Erythroblast (primary cell): Measurements from ENCODE around the gene C17orf114.

ENCODE experiments used
- GATA1 ChIP-seq: IDR thresholded peaks from 2 replicates; pipeline ENCODE4 v1.6.1; 2011; ENCODE audit warnings: low read depth, mild to moderate bottlenecking, control low read depth, low read length, moderate library complexity
- POLR2A ChIP-seq: IDR thresholded peaks from 2 replicates; pipeline ENCODE4 v1.6.1; 2011; ENCODE audit warnings: mild to moderate bottlenecking, low read length

GRCh38 chr17:4782652-4783051, 19.5 kb downstream of the C17orf114 start:
- TF ChIP-seq POLR2A: no peak
- no peak for TF ChIP-seq GATA1
